ENCODE results near the gene MIS12.

GRCh38 chr17:5532581-5532980, 46.2 kb downstream of the MIS12 start:
- no peak for TF ChIP-seq SNAI2 (CRISPR knock-in tag; IDR thresholded peaks at IDR 0.05)
- no peak for TF ChIP-seq ZFP30 (CRISPR knock-in tag; IDR thresholded peaks at IDR 0.05)
- TF ChIP-seq PATZ1 (CRISPR knock-in tag; IDR thresholded peaks at IDR 0.05; ENCODE audit: borderline replicate concordance) = no peak
- no peak for TF ChIP-seq RARB (CRISPR knock-in tag; IDR thresholded peaks at IDR 0.05)
- no peak for TF ChIP-seq ARNTL (CRISPR knock-in tag; IDR thresholded peaks at IDR 0.05; ENCODE audit: borderline replicate concordance, low read depth)
- TF ChIP-seq CREB5 (CRISPR knock-in tag; IDR thresholded peaks at IDR 0.05; ENCODE audit: low read depth) = no peak
- TF ChIP-seq ZC3H10 (CRISPR knock-in tag; IDR thresholded peaks at IDR 0.05) = no peak
- TF ChIP-seq BACH2 (CRISPR knock-in tag; IDR thresholded peaks at IDR 0.05; ENCODE audit: borderline replicate concordance) = no peak
- no peak for TF ChIP-seq CSRNP3 (CRISPR knock-in tag; IDR thresholded peaks at IDR 0.05)
- TF ChIP-seq TOX (CRISPR knock-in tag; IDR thresholded peaks at IDR 0.05; ENCODE audit: borderline replicate concordance) = no peak
- TF ChIP-seq ESRRG (CRISPR knock-in tag; IDR thresholded peaks at IDR 0.05) = no peak
- TF ChIP-seq TCF4 (CRISPR knock-in tag; IDR thresholded peaks at IDR 0.05; ENCODE audit: borderline replicate concordance) = no peak
- TF ChIP-seq CSDC2 (CRISPR knock-in tag; IDR thresholded peaks at IDR 0.05) = no peak

All from SK-N-SH treated with all-trans-retinoic acid at 6 μM for 48 hours (cell line).